HEK293 (cell line): ENCODE results near the gene ARF4.

Source experiments
- CTCF ChIA-PET: fragments of 350-600 bp; formaldehyde crosslinking; extraction: SDS; loops from one replicate; lab custom pipeline; 2021; ENCODE audit warnings: antibody characterized with exemption; lab: Yijun Ruan, JAX
- POLR2A ChIA-PET: fragments of 300-600 bp; formaldehyde crosslinking; extraction: SDS; loops from one replicate; lab custom pipeline; 2020; ENCODE audit warnings: antibody characterized with exemption, inconsistent platforms; lab: Yijun Ruan, JAX
- H3K27ac ChIP-seq: fragments of 200-500 bp; sonication (Bioruptor generic); 2 replicates; pipeline ENCODE4 v1.5.1; 2014; ENCODE audit warnings: low read depth, low read length, control low read depth, inconsistent platforms; ENCODE audit errors: extremely low read depth
- H3K36me3 ChIP-seq, 2 experiments: fragments of 200-500 bp in 1 of 2; sonication (Bioruptor generic) in 1 of 2; 1 replicate in 1 of 2; 2 replicates in 1 of 2; pipeline ENCODE4 v1.5.1; 2014 to 2017; ENCODE audit warnings: inconsistent platforms in 2 of 2, low read length in 2 of 2; ENCODE audit not compliant: control insufficient read depth in 2 of 2, insufficient read depth in 1 of 2
- H3K4me1 ChIP-seq: fragments of 200-500 bp; sonication (Bioruptor generic); 2 replicates; pipeline ENCODE4 v1.5.1; 2014; ENCODE audit warnings: mild to moderate bottlenecking, low read length, inconsistent platforms; ENCODE audit not compliant: control insufficient read depth, insufficient read depth
- H3K4me3 ChIP-seq: 2 replicates; pipeline ENCODE4 v1.5.1; 2011; ENCODE audit warnings: low read depth, mild to moderate bottlenecking, control low read depth, low read length, moderate library complexity
- H3K9me3 ChIP-seq: fragments of 200-500 bp; sonication (Bioruptor generic); 2 replicates; pipeline ENCODE4 v1.5.1; 2014; ENCODE audit warnings: low read depth, low read length, inconsistent platforms; ENCODE audit not compliant: control insufficient read depth, insufficient read depth
- HOXD13 ChIP-seq: sonication (generic); formaldehyde crosslinking; IDR thresholded peaks from 2 replicates; pipeline ENCODE4 v1.8.0; 2022; ENCODE audit warnings: missing genetic modification reagents, borderline replicate concordance
- KLF9 ChIP-seq: fragments of 450-650 bp; formaldehyde crosslinking; IDR thresholded peaks from 2 replicates; pipeline ENCODE4 v1.5.1; 2016; ENCODE audit warnings: missing biosample characterization, missing genetic modification characterization, low read depth
- SP3 ChIP-seq: fragments of 450-650 bp; formaldehyde crosslinking; IDR thresholded peaks from 2 replicates; pipeline ENCODE4 v1.5.1; 2016; ENCODE audit warnings: missing biosample characterization, missing genetic modification characterization
- YY2 ChIP-seq: fragments of 450-650 bp; formaldehyde crosslinking; IDR thresholded peaks from 2 replicates; pipeline ENCODE4 v1.5.1; 2016; ENCODE audit warnings: missing biosample characterization, missing genetic modification characterization
- ZBTB8A ChIP-seq: fragments of 450-650 bp; formaldehyde crosslinking; IDR thresholded peaks from 2 replicates; pipeline ENCODE4 v1.5.1; 2016; ENCODE audit warnings: missing biosample characterization, missing genetic modification characterization
- ZFHX2 ChIP-seq: fragments of 450-650 bp; formaldehyde crosslinking; conservative IDR thresholded peaks from 2 replicates; pipeline ENCODE4 v1.5.1; 2016; ENCODE audit warnings: missing biosample characterization, missing genetic modification characterization
- ZFP41 ChIP-seq: fragments of 450-650 bp; formaldehyde crosslinking; IDR thresholded peaks from 2 replicates; pipeline ENCODE4 v1.5.1; 2016; ENCODE audit warnings: missing biosample characterization, missing genetic modification characterization, borderline replicate concordance
- ZNF114 ChIP-seq: fragments of 450-650 bp; formaldehyde crosslinking; IDR thresholded peaks from 2 replicates; pipeline ENCODE4 v1.5.0; 2017; ENCODE audit warnings: missing biosample characterization, missing genetic modification characterization
- ZNF19 ChIP-seq: fragments of 450-650 bp; formaldehyde crosslinking; IDR thresholded peaks from 2 replicates; pipeline ENCODE4; 2016; ENCODE audit warnings: missing biosample characterization, missing genetic modification characterization, low read depth
- ZNF23 ChIP-seq: fragments of 450-650 bp; formaldehyde crosslinking; IDR thresholded peaks from 2 replicates; pipeline ENCODE4 v1.5.1; 2016; ENCODE audit warnings: missing biosample characterization, missing genetic modification characterization, borderline replicate concordance
- ZNF335 ChIP-seq: fragments of 450-650 bp; formaldehyde crosslinking; conservative IDR thresholded peaks from 2 replicates; pipeline ENCODE4 v1.5.1; 2016; ENCODE audit warnings: missing biosample characterization, missing genetic modification characterization
- ZNF350 ChIP-seq: fragments of 450-650 bp; formaldehyde crosslinking; IDR thresholded peaks from 2 replicates; pipeline ENCODE4 v1.5.0; 2017; ENCODE audit warnings: missing biosample characterization, mild to moderate bottlenecking, missing genetic modification characterization
- ZNF416 ChIP-seq: fragments of 450-650 bp; formaldehyde crosslinking; IDR thresholded peaks from 2 replicates; pipeline ENCODE4 v1.5.1; 2016; ENCODE audit warnings: missing biosample characterization, missing genetic modification characterization
- ZNF48 ChIP-seq: fragments of 450-650 bp; formaldehyde crosslinking; IDR thresholded peaks from 2 replicates; pipeline ENCODE4 v1.5.1; 2016; ENCODE audit warnings: missing biosample characterization, missing genetic modification characterization
- ZNF529 ChIP-seq: fragments of 450-650 bp; formaldehyde crosslinking; IDR thresholded peaks from 2 replicates; pipeline ENCODE4 v1.5.1; 2017; ENCODE audit warnings: missing genetic modification characterization, missing biosample characterization; ENCODE audit not compliant: insufficient replicate concordance
- ZNF548 ChIP-seq: fragments of 450-650 bp; formaldehyde crosslinking; IDR thresholded peaks from 2 replicates; pipeline ENCODE4 v1.5.1; 2016; ENCODE audit warnings: missing biosample characterization, missing genetic modification characterization
- ZNF596 ChIP-seq: fragments of 450-650 bp; IDR thresholded peaks from 2 replicates; pipeline ENCODE4 v1.5.0; 2018; ENCODE audit warnings: missing biosample characterization, mild to moderate bottlenecking, missing genetic modification characterization, moderate library complexity
- ZNF670 ChIP-seq: fragments of 450-650 bp; formaldehyde crosslinking; IDR thresholded peaks from 2 replicates; pipeline ENCODE4 v1.5.1; 2016; ENCODE audit warnings: missing biosample characterization, missing genetic modification characterization, low read depth
- ZNF701 ChIP-seq: fragments of 450-650 bp; formaldehyde crosslinking; IDR thresholded peaks from 2 replicates; pipeline ENCODE4 v1.5.1; 2016; ENCODE audit warnings: missing biosample characterization, missing genetic modification characterization
- ZNF776 ChIP-seq: fragments of 450-650 bp; formaldehyde crosslinking; IDR thresholded peaks from 2 replicates; pipeline ENCODE4 v1.5.0; 2017; ENCODE audit warnings: missing biosample characterization, missing genetic modification characterization, borderline replicate concordance
- ZSCAN16 ChIP-seq: fragments of 450-650 bp; formaldehyde crosslinking; IDR thresholded peaks from 2 replicates; pipeline ENCODE4 v1.5.1; 2016; ENCODE audit warnings: missing biosample characterization, missing genetic modification characterization
- ZSCAN23 ChIP-seq: fragments of 450-650 bp; formaldehyde crosslinking; IDR thresholded peaks from 2 replicates; pipeline ENCODE4 v1.5.1; 2016; ENCODE audit warnings: missing biosample characterization, missing genetic modification characterization
- TF ChIP-seq, protein P1 (sequence below): fragments of 450-650 bp; formaldehyde crosslinking; IDR thresholded peaks from 2 replicates; pipeline ENCODE4 v1.5.1; 2017; ENCODE audit warnings: missing biosample characterization, missing genetic modification characterization
- TF ChIP-seq, protein P2 (sequence below): fragments of 450-650 bp; formaldehyde crosslinking; IDR thresholded peaks from 2 replicates; pipeline ENCODE4 v1.5.1; 2016; ENCODE audit warnings: missing biosample characterization, missing genetic modification characterization
- TF ChIP-seq, protein P3 (sequence below): fragments of 450-650 bp; formaldehyde crosslinking; IDR thresholded peaks from 2 replicates; pipeline ENCODE4 v1.5.1; 2016; ENCODE audit warnings: missing biosample characterization, missing genetic modification characterization
- TF ChIP-seq, protein P4 (sequence below): fragments of 450-650 bp; formaldehyde crosslinking; IDR thresholded peaks from 2 replicates; pipeline ENCODE4 v1.5.1; 2016; ENCODE audit warnings: missing biosample characterization, missing genetic modification characterization, low read depth
- TF ChIP-seq, protein P5 (sequence below): fragments of 450-650 bp; IDR thresholded peaks from 2 replicates; pipeline ENCODE4 v1.5.1; 2018; ENCODE audit warnings: missing biosample characterization, missing genetic modification characterization
- TF ChIP-seq, protein P6 (sequence below): fragments of 450-650 bp; formaldehyde crosslinking; IDR thresholded peaks from 2 replicates; pipeline ENCODE4 v1.5.1; 2016; ENCODE audit warnings: missing biosample characterization, missing genetic modification characterization

The ARF4 gene

DNA sequence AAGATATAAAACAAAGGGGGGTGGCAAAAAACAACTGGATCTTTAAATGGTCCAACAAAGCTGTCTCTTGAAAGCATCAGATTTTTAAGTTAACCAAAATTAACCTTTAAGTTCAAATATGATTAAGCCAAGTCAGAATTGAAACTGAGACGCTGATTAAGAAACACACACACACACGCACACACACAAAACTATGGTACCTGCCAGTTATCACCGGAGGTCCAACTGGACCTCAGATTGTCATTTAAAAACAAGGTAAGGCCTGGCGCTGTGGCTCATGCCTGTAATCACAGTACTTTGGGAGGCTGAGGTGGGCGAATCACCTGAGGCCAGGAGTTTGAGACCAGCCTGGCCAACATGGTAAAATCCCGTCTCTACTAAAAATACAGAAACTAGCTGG is 10.4 kb downstream of the ARF4 start:
- Histone ChIP-seq H3K4me3 (no peak overlapping the region), H3K27ac (no peak overlapping the region), H3K36me3 (peaks cover 0 to 14% of the 10 kb centered on the region in 2 experiments; a peak in 1 of 3 replicates), H3K9me3 (no peaks in the 10 kb centered on the region), H3K4me1 (0 out of 2 replicates have a peak, but pooled peaks cover 3% of the 10 kb centered on the region)
- POLR2A ChIA-PET: no interaction called here
- CTCF ChIA-PET: no interaction called here
- TF ChIP-seq, protein P1, sequence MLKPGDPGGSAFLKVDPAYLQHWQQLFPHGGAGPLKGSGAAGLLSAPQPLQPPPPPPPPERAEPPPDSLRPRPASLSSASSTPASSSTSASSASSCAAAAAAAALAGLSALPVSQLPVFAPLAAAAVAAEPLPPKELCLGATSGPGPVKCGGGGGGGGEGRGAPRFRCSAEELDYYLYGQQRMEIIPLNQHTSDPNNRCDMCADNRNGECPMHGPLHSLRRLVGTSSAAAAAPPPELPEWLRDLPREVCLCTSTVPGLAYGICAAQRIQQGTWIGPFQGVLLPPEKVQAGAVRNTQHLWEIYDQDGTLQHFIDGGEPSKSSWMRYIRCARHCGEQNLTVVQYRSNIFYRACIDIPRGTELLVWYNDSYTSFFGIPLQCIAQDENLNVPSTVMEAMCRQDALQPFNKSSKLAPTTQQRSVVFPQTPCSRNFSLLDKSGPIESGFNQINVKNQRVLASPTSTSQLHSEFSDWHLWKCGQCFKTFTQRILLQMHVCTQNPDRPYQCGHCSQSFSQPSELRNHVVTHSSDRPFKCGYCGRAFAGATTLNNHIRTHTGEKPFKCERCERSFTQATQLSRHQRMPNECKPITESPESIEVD: no peak
- no peak for TF ChIP-seq ZNF48
- no peak for TF ChIP-seq ZNF701 (tag by site-specific recombination)
- TF ChIP-seq HOXD13 (CRISPR knock-in tag): no peak
- no peak for TF ChIP-seq ZNF23
- TF ChIP-seq, protein P2, sequence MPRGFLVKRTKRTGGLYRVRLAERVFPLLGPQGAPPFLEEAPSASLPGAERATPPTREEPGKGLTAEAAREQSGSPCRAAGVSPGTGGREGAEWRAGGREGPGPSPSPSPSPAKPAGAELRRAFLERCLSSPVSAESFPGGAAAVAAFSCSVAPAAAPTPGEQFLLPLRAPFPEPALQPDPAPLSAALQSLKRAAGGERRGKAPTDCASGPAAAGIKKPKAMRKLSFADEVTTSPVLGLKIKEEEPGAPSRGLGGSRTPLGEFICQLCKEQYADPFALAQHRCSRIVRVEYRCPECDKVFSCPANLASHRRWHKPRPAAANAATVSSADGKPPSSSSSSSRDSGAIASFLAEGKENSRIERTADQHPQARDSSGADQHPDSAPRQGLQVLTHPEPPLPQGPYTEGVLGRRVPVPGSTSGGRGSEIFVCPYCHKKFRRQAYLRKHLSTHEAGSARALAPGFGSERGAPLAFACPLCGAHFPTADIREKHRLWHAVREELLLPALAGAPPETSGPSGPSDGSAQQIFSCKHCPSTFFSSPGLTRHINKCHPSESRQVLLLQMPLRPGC (tag by site-specific recombination): no peak
- no peak for TF ChIP-seq ZNF529
- no peak for TF ChIP-seq ZNF114 (tag by site-specific recombination)
- TF ChIP-seq ZSCAN23 (tag by site-specific recombination): no peak
- no peak for TF ChIP-seq ZBTB8A (tag by site-specific recombination)
- TF ChIP-seq, protein P3, sequence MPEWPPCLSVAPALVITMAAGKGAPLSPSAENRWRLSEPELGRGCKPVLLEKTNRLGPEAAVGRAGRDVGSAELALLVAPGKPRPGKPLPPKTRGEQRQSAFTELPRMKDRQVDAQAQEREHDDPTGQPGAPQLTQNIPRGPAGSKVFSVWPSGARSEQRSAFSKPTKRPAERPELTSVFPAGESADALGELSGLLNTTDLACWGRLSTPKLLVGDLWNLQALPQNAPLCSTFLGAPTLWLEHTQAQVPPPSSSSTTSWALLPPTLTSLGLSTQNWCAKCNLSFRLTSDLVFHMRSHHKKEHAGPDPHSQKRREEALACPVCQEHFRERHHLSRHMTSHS: no peak
- TF ChIP-seq, protein P4, sequence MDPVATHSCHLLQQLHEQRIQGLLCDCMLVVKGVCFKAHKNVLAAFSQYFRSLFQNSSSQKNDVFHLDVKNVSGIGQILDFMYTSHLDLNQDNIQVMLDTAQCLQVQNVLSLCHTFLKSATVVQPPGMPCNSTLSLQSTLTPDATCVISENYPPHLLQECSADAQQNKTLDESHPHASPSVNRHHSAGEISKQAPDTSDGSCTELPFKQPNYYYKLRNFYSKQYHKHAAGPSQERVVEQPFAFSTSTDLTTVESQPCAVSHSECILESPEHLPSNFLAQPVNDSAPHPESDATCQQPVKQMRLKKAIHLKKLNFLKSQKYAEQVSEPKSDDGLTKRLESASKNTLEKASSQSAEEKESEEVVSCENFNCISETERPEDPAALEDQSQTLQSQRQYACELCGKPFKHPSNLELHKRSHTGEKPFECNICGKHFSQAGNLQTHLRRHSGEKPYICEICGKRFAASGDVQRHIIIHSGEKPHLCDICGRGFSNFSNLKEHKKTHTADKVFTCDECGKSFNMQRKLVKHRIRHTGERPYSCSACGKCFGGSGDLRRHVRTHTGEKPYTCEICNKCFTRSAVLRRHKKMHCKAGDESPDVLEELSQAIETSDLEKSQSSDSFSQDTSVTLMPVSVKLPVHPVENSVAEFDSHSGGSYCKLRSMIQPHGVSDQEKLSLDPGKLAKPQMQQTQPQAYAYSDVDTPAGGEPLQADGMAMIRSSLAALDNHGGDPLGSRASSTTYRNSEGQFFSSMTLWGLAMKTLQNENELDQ: no peak
- no peak for TF ChIP-seq ZNF670 (tag by site-specific recombination)
- TF ChIP-seq ZNF596: no peak
- TF ChIP-seq ZNF335 (tag by site-specific recombination): no peak
- TF ChIP-seq YY2: no peak
- no peak for TF ChIP-seq ZNF776 (tag by site-specific recombination)
- no peak for TF ChIP-seq ZSCAN16 (tag by site-specific recombination)
- TF ChIP-seq, protein P5, sequence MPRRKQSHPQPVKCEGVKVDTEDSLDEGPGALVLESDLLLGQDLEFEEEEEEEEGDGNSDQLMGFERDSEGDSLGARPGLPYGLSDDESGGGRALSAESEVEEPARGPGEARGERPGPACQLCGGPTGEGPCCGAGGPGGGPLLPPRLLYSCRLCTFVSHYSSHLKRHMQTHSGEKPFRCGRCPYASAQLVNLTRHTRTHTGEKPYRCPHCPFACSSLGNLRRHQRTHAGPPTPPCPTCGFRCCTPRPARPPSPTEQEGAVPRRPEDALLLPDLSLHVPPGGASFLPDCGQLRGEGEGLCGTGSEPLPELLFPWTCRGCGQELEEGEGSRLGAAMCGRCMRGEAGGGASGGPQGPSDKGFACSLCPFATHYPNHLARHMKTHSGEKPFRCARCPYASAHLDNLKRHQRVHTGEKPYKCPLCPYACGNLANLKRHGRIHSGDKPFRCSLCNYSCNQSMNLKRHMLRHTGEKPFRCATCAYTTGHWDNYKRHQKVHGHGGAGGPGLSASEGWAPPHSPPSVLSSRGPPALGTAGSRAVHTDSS (tag by site-specific recombination): no peak

DNA sequence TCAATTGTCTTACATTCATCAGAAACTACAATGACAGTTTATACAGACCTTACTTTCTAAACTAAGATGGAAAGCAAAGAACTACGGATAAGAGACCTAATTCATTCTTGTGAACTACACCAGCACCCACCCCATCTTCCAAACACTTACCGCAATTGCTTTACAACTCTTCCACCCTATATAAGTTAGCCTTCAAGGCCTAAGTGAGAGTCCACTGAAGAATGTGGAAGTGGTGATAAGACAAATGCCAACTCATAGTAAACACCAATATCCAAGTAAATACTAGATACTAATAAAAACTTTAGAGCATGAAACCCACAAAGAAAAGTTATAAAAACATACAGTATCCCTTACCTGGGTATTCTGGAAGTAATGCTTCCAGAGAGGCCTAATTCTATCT is 13.6 kb downstream of the ARF4 start:
- 0 out of 2 replicates have a peak, but pooled peaks cover 3% of the 10 kb centered on the region for H3K4me1 ChIP-seq
- ChIA-PET CTCF (no interaction called here), POLR2A (no interaction called here)
- no peak overlapping the region for H3K4me3 ChIP-seq
- H3K36me3 ChIP-seq: peaks cover 4 to 40% of the 10 kb centered on the region in 2 experiments; a peak in 2 of 3 replicates
- H3K27ac ChIP-seq: no peak overlapping the region
- H3K9me3 ChIP-seq: no peaks in the 10 kb centered on the region
- no peak for TF ChIP-seq SP3 (tag by site-specific recombination)
- no peak for TF ChIP-seq ZNF350 (tag by site-specific recombination)
- no peak for TF ChIP-seq ZNF19 (tag by site-specific recombination)
- no peak for TF ChIP-seq ZFP41 (tag by site-specific recombination)
- TF ChIP-seq ZFHX2 (tag by site-specific recombination): no peak
- no peak for TF ChIP-seq ZNF335 (tag by site-specific recombination)
- TF ChIP-seq ZNF548 (tag by site-specific recombination): no peak
- TF ChIP-seq, protein P6, sequence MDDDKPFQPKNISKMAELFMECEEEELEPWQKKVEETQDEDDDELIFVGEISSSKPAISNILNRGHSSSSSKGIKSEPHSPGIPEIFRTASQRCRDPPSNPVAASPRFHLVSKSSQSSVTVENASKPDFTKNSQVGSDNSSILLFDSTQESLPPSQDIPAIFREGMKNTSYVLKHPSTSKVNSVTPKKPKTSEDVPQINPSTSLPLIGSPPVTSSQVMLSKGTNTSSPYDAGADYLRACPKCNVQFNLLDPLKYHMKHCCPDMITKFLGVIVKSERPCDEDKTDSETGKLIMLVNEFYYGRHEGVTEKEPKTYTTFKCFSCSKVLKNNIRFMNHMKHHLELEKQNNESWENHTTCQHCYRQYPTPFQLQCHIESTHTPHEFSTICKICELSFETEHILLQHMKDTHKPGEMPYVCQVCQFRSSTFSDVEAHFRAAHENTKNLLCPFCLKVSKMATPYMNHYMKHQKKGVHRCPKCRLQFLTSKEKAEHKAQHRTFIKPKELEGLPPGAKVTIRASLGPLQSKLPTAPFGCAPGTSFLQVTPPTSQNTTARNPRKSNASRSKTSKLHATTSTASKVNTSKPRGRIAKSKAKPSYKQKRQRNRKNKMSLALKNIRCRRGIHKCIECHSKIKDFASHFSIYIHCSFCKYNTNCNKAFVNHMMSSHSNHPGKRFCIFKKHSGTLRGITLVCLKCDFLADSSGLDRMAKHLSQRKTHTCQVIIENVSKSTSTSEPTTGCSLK (tag by site-specific recombination): no peak
- TF ChIP-seq ZSCAN16 (tag by site-specific recombination): no peak
- TF ChIP-seq ZNF416: no peak
- TF ChIP-seq KLF9 (tag by site-specific recombination): no peak
